IPS-18a (cell line): ENCODE data around the gene HTRA3.

Experiments used
- H3K27ac ChIP-seq: one replicate; pipeline ENCODE4 v1.5.1; 2013; ENCODE audit warnings: low read length
- H3K27me3 ChIP-seq: one replicate; pipeline ENCODE4 v1.6.1; 2013; ENCODE audit warnings: mild to moderate bottlenecking, low read length; ENCODE audit not compliant: control insufficient read depth, insufficient read depth
- H3K36me3 ChIP-seq: one replicate; pipeline ENCODE4 v1.6.1; 2013; ENCODE audit warnings: low read depth, low read length; ENCODE audit not compliant: control insufficient read depth
- H3K4me1 ChIP-seq: one replicate; pipeline ENCODE4 v1.6.1; 2013; ENCODE audit warnings: low read depth, low read length; ENCODE audit not compliant: control insufficient read depth
- H3K4me3 ChIP-seq: one replicate; pipeline ENCODE4 v1.5.1; 2013; ENCODE audit warnings: low read length
- H3K9ac ChIP-seq: one replicate; pipeline ENCODE4 v1.6.1; 2013; ENCODE audit warnings: mild to moderate bottlenecking, low read length, moderate library complexity
- H3K9me3 ChIP-seq: one replicate; pipeline ENCODE4 v1.6.1; 2013; ENCODE audit warnings: low read depth, low read length; ENCODE audit not compliant: control insufficient read depth

HTRA3 gene

DNA sequence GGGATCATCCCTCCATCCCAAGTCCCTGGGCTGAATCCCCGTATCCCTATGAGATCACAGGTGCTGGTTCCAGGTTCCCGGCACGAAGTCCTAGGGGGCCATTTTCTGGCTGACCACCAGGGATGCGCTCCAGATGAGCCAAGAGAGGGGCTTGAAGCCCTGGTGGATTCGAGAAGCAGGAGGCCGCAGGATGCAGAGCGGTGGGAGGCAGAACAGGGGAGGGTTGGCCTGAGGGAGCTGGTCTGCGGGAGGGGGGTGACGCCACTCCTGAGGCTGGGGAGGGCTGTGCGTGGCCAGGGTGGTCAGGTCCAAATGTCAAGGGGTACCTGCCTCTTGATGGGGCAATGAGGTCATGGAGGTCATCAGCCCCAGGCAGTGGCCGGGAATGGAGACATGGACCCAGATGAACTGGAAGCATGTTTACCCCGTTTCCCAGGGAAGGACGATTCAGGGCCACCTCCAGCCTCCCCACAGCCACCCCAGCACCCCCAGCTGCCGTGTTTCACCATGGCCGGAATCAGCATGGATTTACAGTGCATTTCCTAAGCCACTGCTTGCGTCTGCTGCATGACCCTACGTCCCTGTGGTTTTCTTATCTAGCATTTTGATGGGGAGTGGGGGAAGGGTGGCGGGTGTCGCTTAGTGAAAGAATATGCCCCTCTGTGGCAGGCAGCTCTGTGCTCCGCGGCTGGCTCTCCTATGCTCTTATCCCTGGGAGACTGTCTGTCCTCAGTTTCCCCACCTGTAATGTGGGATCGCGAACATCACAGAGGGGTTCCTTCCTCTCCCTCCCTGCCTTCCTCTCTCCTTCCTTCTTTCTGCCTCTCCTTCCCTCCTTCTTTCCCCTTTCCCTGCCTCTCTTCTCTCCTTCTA lies 17.0 kb upstream of the HTRA3 start:
- H3K9me3 ChIP-seq, result no peaks in the 10 kb centered on the region
- no peak overlapping the region for H3K4me3 ChIP-seq
- no peaks in the 10 kb centered on the region for H3K4me1 ChIP-seq
- H3K27ac ChIP-seq, result no peak overlapping the region
- H3K9ac ChIP-seq, result no peak overlapping the region
- H3K36me3 ChIP-seq, result no peaks in the 10 kb centered on the region
- H3K27me3 ChIP-seq, result no peaks in the 10 kb centered on the region

DNA sequence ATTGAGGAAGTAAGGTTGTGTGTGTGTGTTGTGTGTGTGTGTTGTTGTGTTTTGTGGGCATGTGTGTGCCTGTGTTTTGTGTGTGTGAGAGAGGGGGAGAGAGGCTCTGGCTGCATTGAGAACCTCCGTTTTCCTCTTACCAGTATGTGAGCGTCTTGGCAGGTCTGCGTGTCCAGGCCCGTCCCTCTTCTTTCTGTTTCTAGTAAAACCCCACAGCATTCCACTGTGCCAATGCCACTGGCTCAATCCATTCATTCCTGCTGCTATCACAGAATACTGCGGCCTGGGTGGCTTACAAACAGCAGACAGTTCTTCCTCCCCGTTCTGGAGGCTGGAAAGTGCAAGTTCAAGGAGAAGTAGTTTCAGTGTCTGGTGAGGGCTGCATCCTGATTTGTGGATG lies 15.5 kb upstream of the HTRA3 start:
- no peak overlapping the region for H3K27ac ChIP-seq
- no peaks in the 10 kb centered on the region for H3K27me3 ChIP-seq
- H3K4me3 ChIP-seq, result no peak overlapping the region
- H3K9ac ChIP-seq, result no peak overlapping the region
- no peaks in the 10 kb centered on the region for H3K4me1 ChIP-seq
- H3K36me3 ChIP-seq, result no peaks in the 10 kb centered on the region
- no peaks in the 10 kb centered on the region for H3K9me3 ChIP-seq

DNA sequence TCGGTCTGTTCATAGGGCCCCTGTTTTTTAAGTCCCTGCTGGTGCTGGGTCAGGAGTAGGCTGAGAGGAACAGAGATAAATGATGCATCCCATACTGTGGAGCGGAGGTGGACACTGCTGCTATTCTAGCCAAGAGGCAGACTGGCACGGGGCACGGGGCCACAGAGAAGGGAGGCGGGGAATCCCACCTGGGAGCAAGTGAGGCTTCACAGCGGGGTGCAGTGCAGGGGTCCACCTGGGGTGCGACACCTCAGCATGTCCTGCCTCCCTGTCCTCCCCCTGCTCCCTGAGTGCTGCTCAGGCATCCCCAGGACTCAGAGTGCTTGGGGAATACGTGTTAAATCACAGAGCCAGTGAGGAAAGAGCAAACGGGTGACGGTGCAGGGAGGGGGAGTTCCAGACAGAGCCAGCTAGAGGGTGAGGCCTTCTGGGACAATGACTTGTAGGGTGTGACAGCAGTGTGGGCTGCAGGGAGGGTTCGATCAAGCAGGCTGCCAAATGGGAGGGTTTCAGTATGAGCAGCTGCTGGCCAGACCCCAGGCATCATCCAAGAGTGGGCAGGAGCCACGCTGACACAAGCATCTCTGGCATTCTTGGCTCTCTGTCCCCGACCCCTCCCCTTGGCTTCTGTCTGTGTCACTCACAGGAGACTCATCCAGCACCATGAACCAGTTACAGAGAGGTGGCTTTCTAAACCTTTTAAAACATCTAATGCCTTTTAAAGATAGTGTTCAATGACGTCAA lies 13.7 kb upstream of the HTRA3 start:
- Histone ChIP-seq H3K36me3 (no peaks in the 10 kb centered on the region), H3K4me3 (no peak overlapping the region), H3K9me3 (no peaks in the 10 kb centered on the region), H3K27me3 (no peaks in the 10 kb centered on the region), H3K9ac (no peak overlapping the region), H3K27ac (no peak overlapping the region), H3K4me1 (no peaks in the 10 kb centered on the region)

DNA sequence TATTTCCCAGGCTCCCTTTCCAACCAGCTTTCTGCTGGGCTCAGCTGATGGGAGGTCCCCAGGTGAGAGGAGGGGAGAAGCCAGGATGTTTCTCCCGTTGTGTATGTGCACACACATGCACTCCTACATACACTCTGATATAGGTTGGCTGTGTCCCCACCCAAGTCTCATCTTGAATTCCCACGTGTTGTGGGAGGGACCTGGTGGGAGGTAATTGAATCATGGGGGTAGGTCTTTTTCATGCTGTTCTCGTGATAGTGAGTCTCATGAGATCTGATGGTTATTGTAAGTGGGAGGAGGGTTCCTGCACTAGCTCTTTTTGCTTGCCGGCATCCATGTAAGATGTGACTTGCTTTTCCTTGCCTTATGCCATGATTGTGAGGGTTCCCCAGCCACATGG lies 11.7 kb upstream of the HTRA3 start:
- Histone ChIP-seq H3K36me3 (no peaks in the 10 kb centered on the region), H3K4me1 (no peaks in the 10 kb centered on the region), H3K27me3 (no peaks in the 10 kb centered on the region), H3K9me3 (no peaks in the 10 kb centered on the region), H3K9ac (no peak overlapping the region), H3K27ac (no peak overlapping the region), H3K4me3 (no peak overlapping the region)

- no peak overlapping the region for H3K4me3 ChIP-seq
- no peak overlapping the region for H3K9ac ChIP-seq
- no peak overlapping the region for H3K27ac ChIP-seq
- H3K27me3 ChIP-seq, result no peaks in the 10 kb centered on the region
- H3K36me3 ChIP-seq, result no peaks in the 10 kb centered on the region
- H3K9me3 ChIP-seq, result no peaks in the 10 kb centered on the region
- no peaks in the 10 kb centered on the region for H3K4me1 ChIP-seq
These were observed 10.9 kb upstream of the HTRA3 start for GRCh38 chr4:8258552-8259212.

GRCh38 chr4:8259743-8260430 lies 9.7 kb upstream of the HTRA3 start:
- H3K4me3 ChIP-seq, result no peak overlapping the region
- H3K27me3 ChIP-seq, result no peaks in the 10 kb centered on the region
- H3K4me1 ChIP-seq, result no peaks in the 10 kb centered on the region
- H3K36me3 ChIP-seq, result no peaks in the 10 kb centered on the region
- no peak overlapping the region for H3K9ac ChIP-seq
- no peaks in the 10 kb centered on the region for H3K9me3 ChIP-seq
- no peak overlapping the region for H3K27ac ChIP-seq

DNA sequence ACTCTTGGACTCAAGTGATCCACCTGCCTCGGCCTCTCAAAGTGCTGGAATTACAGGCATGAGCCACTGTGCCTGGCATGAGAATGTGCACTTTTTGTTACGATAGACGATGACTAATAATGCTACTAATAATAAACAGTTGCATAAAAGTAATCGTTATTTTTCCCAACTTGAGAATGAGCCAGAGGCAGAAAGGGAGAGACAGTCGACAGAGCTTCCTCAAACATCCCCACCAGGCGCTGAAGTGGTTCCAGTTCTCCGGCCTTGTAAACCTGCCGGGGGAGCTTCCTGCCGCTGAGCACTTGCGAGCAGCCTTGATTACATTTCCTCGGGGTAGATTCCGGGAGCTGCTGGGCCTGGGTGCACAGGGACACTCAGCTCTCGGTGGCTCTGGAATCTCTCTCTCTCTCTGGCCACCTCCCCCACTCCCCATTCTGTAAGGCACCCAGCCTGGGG lies 8.9 kb upstream of the HTRA3 start:
- H3K27ac ChIP-seq, result no peak overlapping the region
- no peaks in the 10 kb centered on the region for H3K9me3 ChIP-seq
- no peaks in the 10 kb centered on the region for H3K4me1 ChIP-seq
- no peaks in the 10 kb centered on the region for H3K27me3 ChIP-seq
- no peak overlapping the region for H3K4me3 ChIP-seq
- no peaks in the 10 kb centered on the region for H3K36me3 ChIP-seq
- no peak overlapping the region for H3K9ac ChIP-seq

- H3K27ac ChIP-seq, result no peak overlapping the region
- H3K9ac ChIP-seq, result no peak overlapping the region
- H3K9me3 ChIP-seq, result no peaks in the 10 kb centered on the region
These were observed 7.6 kb upstream of the HTRA3 start for GRCh38 chr4:8261851-8262535.

DNA sequence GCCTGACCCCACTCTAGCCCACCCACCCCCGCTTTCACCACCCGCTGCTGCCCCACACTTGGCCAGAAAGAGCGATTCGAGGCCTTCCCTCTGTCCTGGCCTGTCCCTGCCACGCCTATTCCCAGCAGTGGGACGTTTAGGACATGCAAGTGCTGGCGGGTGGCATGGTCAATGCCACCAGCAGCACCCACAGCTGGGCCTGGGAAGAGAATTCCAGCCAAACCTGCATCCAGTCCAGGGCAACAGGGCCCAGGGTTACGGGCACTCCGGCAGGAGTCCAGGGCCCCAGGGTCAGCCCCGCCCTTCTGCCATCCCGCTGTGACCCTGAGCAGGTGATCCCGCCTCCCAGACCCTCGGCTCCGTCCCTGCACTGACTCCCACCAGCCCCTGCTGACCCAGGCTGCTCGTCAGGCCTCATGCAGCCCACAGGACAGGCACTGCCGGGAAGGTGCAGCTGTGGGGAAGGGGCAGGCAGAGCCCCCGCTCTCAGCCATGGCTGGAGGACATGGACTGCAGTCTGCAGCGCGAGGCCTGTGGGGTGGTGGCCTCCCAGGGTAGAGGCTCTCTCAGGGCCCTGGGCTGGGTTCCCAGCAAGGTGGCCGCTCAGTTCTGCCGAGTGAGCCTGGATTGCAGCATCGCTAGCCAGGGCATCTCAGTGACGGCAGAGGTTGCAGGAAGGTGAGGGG lies 6.8 kb upstream of the HTRA3 start:
- Histone ChIP-seq H3K4me3 (no peak overlapping the region), H3K9ac (no peak overlapping the region), H3K27me3 (no peaks in the 10 kb centered on the region), H3K9me3 (no peaks in the 10 kb centered on the region), H3K27ac (no peak overlapping the region), H3K36me3 (no peaks in the 10 kb centered on the region), H3K4me1 (no peaks in the 10 kb centered on the region)

More at GRCh38 chr4:8261851-8262535, 7.6 kb upstream of the HTRA3 start:
- H3K36me3 ChIP-seq, result no peaks in the 10 kb centered on the region
- H3K4me3 ChIP-seq, result no peak overlapping the region
- no peaks in the 10 kb centered on the region for H3K27me3 ChIP-seq
- no peaks in the 10 kb centered on the region for H3K4me1 ChIP-seq

DNA sequence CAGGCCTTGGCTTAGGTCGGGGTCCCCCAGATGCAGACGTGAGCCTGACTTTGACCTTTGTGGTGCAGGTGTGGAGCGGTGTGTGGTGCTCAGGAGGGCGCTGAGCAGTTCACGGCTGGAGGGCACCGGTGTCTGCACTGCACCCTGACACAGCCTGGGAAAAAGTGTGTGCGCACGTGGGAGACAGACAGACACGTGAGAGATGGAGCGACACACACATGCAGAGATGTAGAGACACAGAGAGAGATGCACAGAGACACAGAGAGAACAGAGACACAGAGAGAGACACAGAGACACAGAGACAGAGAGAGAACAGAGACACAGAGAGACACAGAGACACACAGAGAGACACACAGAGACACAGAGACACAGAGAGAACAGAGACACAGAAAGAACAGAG lies 6.2 kb upstream of the HTRA3 start:
- H3K9me3 ChIP-seq, result no peaks in the 10 kb centered on the region
- no peaks in the 10 kb centered on the region for H3K27me3 ChIP-seq
- no peaks in the 10 kb centered on the region for H3K36me3 ChIP-seq
- H3K4me1 ChIP-seq, result no peaks in the 10 kb centered on the region
- no peak overlapping the region for H3K4me3 ChIP-seq
- H3K9ac ChIP-seq, result no peak overlapping the region
- H3K27ac ChIP-seq, result no peak overlapping the region
